KG1 (cell line): ENCODE measurements around the gene PRKRA.
"Not testable (repeated sequence)": the region's sequence is repeated elsewhere in the genome, so short reads cannot be mapped to it uniquely, and the experiment has no call there.

ENCODE experiments used
- DNase-seq: peaks from one replicate; lab custom pipeline; 2025; lab: John Stamatoyannopoulos, UW

The PRKRA gene

DNA sequence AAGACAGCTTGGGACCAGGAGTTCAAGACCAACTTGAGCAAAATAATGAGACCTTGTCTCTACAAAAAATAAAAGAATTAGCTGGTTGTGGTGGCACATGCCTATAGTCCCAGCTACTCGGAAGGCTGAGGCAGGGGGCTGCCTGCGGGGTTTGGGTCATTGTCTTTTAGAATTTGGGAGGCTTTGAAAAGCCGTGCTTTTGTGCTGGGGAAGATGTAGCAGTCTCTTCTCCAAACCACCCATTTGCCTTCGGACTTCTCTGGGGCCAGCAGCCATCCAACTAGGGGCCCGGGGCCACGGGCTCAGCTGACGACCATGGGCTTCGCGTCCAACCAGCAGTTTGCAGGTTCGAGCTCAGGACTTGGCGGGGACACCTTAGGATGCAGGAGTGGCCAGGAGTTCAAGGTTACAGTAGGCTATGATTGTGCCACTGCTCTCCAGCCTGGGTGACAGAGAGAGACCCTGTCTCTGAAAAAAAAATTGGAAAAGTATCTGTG, 6.5 kb upstream of the PRKRA start:
- DNase-seq = no peak

DNA sequence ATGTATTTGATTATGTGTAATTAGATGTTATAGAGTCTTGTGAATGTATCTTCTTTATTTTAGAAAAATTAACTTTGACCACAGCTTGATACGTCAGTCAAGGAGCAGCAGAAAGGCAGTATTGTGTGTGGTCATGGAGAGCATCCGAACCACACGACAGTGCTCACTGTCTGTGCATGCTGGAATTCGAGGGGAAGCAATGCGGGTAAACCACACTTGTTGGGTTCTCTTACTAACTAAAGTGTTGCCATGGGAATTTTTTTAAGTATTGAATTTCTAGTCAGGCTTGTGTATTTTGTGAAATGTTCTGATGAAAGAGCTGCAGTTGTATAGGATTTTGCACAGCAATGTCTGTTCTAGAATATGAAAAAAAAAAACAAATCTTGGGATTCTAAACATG, 5.0 kb upstream of the PRKRA start:
- DNase-seq = no peak

DNA sequence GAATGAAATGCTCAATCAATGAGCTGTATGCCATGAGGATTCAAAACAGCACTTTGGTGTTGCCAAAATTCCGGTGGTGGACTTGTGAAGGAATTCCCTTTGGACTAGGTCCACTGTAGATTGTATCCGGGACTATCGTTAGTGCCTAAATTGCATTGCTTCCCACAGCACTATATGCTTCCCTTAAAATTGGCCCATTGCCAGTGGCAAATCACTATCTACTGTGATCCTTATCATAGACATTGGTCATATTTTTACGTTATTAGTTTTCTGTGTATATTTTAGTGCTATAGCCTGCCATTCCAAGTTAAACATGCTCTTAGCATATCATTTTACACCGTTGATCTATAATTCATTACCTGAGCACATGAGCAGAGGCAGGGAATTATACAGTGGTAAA, 1.9 kb upstream of the PRKRA start:
- no peak for DNase-seq

DNA sequence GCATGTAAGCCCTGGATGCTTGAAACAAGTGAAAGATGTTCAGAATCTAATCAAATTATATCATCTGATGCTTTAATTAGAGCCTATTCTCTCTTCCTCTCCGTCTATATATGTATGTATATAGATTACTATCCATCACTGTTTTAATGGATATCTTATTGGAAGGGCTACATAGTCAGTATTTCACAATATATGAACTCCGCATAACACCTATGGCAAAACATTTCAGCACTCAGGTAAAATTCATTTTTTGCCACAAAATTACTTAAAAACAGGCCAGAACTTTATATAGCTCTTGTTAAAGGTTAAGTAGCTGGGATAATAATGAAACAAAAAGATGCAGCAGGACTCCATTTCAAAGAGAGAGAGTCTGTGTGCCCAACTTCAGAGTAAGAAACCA, 1.4 kb upstream of the PRKRA start:
- no peak for DNase-seq

DNA sequence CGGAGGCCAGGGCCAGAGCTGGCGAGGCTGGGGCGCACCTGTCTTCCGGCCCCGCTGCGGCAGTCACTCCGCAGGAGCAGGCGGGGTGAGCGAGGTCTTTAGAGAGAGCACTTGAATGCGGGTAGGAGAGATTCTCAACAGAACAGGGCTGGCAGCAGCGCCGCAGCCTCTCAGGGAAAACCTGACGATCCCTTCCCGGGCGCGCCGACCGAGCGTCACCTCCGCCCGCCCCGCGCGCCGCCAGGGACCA, 526 bp downstream of the PRKRA start:
- DNase-seq = no peak

DNA sequence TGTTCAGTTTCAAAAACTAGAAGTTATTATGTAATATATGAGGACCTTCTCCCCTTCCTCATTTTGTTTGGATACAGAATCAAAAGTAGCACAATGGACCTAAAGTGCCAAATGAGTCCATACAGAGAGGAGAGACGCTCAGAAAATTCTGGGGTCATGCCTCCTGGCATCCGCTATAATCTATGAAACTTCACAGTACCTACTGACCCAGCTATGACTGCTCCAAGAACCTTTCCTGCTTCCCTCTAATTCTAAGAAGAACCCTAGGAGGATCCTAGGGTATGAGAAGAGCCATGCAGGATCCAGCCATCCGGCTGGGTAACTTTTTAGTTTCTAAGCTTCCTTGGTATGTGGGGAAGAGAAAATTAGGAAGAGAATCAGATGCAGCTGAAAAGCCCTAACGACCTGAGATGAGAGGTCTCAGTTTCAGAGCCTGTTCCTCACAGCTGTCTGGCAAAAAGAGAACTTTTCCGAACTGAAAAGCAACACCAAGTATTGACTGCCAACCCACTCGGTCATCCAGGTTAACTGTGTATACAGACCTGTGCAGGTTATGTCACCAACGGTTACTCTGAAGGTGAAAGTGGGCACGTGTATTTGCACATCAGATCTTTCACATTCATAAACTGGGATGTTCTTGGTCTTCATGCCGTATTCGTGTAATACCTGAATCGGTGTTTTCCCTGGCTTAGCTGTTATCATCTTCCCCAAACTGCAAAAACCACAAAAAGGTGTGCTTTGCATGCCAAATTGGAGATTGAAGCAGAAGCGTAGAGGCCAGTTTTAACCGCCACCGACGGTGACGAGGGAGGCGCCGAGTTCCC, 1.1 kb downstream of the PRKRA start:
- DNase-seq = no peak

DNA sequence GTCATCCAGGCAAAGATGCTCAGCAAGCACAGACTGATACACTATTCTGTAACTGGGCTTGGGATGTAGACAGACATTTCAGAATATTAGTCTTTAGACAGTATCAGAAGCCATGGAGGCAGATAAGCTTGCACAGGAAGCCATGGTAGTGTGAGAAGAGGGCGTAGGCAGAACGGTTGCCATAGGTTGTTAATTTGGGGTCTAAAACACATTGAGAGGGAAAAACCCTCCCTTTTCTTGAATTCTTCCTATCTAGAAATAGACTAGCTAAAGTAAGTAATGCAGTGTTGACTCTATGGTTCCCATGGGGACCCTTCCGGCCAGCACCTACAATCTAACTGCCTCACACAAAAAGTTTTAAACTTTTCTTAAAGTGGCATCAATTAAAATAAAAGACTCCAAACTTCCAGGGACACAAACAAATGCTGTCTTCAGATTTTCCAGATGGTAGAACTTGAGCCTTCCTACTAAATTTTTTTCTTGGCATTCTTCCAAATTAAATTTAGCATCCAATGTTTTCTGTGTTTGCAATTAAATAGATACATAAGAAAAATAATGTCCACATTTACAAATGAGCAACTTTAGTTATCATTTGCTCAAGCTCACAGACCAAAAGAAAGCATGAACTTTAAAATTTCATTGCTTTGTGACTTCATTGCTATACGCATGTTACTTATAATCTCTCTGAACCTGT, 1.9 kb downstream of the PRKRA start:
- no peak for DNase-seq

DNA sequence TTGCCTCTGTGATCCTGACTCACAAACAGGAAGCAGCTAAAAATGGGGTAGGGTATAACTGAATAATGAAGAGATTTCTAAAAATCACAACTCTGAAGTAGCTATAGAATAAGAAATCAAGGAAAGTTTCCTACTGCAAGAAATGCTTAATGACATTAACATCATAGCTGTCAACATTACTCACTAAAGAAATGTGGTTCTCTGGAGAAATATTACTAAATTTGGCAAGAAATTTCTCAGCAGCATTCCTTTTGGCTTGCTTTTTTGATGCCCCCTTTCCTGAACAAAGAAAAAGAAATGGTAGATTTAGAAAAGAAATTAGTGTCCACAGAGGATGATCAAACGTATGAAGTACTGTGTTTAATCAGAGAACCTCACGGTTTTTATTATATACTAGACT, 9.5 kb downstream of the PRKRA start:
- DNase-seq = no peak

DNA sequence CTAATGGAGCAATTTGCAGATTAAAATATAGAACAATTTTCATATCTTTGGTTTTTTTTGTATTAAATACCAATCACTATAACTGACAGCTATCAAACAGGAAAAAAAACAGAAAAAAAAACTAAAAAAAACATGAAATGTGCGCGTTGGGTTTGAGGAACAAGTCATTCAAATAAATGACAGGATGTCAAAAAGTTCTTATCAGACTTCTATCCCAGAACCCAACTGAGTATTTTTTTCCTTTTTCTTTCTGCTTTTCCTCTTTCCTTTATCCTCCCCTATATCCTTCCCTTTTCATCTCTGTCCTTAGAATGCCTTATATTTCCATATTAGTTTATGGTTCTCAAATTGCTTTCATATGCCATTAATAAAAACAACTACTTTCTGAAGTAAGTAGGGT, 14.3 kb downstream of the PRKRA start:
- no peak for DNase-seq

DNA sequence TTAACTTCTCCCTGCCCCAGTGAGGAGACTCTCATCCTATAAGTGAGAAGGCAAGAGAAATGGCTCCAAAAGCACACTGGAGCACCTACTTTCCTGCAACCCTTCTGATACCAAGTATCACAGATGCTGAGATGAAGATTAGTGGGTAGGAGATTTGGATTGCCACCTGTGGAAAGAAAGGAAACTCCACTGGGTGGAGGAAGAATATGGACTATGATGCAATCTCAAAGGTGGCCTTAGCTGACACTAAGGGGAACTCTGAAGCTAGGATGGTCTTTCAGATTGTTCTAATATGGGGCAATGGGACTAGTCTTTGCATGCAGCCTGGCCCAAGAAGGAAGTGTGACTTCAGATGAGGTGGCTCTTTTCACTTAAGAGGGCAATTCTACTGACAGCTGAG, 21.6 kb downstream of the PRKRA start:
- no peak for DNase-seq

DNA sequence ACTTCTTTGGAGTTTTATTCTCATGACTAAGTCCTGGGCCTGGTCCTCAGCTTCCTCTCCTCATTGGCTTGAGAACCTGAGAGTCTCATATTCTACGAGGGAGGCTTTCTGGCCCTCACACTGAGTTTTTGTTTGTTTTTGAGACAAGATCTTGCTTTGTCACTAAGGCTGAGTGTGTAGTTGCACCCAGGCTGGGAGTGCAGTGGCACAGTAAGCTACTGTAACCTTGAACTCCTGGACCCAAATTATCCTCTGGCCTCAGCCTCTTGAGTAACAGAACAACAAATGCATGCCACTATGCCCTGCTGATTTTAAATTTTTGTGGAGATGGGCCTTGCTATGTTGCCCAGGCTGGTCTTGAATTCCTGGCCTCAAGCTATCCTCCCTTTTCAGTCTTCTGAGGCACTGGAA, 22.6 kb downstream of the PRKRA start:
- no peak for DNase-seq

DNA sequence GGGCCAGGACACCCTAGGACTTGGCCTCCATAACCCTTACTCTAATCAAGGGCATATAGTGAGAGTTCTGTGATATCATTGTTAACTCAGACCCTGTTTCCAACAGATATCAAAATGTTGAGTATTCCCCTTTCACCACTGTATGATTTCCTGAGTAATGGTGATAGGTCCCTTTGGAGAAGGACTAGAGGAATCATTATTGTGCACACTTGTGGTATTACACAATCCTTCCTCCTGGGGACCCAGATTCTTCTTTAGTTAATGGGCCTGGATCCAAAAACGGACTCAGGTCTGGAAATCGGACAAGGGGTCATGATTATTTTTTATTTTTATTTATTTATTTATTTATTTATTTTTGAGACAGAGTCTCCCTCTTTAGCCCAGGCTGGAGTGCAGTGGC, 23.5 kb downstream of the PRKRA start:
- no peak for DNase-seq

DNA sequence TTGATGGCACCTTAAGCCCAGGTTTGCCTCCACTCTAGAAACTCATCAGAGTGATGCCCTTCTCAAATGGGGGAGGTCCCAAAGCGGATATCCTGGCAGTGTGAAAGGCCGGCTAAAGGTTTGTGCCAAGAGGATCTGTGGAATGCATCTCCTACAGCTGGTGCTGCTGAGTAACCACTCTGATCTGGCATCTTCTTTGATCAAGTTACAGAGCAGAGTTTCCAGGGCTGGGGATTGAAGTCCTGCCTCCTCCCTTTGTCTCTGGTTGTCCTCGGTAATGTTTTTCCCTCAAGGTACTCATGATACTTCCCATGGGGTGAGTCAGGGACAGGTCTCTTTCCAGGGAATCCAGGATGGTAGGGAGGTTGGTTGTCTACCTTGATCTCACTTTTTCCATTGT, 24.6 kb downstream of the PRKRA start:
- DNase-seq = no peak

DNA sequence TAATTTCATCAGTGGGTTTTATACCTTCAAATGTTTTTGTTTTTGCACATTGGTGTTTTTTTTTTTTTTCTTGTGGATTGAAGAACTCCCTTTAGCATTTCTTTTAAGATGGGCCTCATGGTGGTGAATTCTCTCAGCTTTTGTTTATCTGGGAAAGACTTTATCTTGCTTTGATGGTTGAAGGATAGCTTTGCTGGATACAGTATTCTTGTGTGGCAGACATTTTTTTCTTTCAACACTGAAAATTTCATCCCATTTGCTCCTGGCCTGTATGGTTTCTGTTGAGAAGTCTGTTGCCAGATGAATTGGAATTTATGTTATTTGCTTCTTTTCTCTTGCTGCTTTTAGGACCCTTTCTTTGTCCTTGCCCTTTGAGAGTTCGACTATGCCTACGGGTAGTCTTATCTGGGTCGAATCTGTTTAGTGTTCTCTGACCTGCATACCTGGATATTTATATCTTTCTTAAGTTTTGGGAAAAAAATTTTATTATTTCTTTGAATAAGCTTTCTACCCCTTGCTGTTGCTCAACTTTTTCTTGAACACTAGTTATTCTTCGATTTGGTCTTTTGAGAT, 25.6 kb downstream of the PRKRA start:
- DNase-seq = no peak

DNA sequence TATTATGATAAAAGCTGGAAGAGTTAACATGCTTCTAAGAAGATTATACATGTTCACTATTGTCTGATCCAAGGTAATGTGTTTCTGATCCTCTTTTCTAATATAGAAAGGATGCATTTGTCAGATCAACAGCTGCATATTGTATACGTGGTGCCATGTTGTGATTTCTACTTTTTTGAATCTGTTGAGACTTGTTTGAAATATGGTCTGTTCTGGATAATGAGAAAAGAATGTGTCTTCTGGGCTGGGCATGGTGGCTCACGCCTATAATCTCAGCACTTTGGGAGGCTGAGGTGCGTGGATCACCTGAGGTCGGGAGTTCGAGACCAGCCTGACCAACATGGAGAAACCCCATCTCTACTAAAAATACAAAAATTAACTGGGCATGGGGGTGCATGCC, 27.2 kb downstream of the PRKRA start:
- not testable (repeated sequence) for DNase-seq

DNA sequence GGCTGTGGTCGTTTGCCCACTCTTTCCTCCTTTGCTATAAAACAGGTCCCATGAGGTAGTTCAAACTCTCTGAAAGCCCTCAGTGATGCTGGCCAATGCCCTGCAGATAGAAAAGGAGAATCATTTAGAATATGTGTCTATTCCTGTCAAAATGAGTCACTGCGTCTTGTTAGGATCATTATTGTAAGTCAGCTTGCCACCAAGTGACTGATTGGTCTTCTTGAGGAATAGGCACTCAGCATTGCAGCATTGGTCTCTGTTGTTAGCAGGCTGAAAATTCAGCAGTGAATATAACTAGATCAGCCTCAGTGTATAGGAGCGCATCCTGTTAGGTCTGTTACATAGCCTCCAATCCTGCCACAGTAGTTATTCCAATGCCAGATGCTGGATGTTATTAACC, 28.9 kb downstream of the PRKRA start:
- no peak for DNase-seq

DNA sequence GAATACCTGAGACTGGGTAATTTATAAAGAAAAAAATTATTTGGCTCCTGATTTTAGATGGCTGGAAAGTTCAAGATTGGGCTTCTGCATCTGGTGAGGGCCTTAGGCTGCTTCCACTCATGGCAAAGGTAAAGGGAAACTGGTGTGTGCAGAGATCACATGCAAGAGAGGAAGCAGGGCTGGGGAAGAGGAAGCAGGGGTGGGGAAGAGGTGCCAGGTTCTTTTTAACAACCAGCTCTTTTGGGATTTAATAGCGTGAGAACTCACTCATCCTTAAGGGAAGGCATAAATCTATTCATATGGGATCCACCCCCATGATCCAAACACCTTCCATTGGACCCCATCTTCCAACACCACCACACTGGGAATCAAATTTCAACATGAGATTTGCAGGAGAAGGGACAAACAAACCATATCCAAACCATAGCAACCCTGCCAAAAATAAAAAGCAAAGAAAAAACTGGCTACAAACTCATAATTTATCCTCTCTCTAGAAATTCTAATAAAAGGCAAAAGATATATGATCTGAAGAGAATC, 30.4 kb downstream of the PRKRA start:
- DNase-seq = no peak

DNA sequence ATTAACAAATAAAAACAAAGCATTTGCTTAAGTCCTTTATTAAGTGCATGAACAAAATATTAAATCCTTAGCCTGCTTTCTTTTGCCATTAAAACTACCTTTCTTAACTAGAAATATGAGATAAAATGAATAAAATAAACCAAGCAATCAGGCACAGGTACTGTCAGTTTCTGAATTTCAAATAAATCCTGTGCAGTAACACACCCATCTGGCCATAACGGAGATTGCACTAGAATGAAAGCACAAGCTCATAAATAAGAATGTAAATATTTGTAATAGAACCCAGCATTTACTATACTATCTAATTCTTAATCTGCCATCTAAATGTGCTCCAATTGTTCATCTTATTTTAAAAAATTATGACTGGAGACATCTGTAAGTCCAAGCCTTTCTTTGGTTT, 31.9 kb downstream of the PRKRA start:
- no peak for DNase-seq

DNA sequence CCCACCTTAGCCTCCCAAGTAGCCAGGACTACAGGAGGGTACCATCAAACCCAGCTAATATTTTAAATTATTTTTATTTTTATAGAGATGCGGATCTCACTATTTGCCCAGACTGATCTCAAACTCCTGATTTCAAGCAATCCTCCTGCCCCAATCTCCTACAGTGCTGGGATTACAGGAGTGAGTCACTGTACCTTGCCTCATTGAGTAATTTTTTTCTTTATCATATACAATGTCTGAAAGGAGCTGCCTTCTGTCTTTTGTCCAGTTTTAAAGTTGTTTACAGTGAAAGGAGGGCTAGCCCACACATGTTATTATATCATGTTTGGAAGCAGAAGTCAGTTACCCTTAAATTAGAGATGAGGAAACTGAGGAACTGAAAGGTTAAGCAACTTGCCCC, 32.5 kb downstream of the PRKRA start:
- no peak for DNase-seq

DNA sequence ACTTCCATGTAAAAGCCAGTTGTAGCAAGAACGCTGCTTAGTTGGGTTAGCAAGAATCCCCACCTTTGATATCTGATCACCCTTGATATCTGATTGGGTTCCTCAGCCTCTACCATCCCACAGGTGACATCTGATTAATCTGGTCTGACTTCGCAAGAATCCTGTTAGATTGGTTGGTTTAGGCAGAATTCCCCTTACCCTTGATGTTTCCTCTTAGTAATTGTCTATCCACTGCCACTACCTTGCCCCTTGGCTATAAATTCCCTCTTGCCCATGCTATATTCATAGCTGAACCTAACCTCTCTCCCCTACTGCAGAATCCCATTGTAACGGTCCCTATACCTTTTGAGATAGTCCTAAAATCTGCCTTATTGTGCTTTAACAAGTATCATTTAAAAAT, 33.1 kb downstream of the PRKRA start:
- DNase-seq = no peak

DNA sequence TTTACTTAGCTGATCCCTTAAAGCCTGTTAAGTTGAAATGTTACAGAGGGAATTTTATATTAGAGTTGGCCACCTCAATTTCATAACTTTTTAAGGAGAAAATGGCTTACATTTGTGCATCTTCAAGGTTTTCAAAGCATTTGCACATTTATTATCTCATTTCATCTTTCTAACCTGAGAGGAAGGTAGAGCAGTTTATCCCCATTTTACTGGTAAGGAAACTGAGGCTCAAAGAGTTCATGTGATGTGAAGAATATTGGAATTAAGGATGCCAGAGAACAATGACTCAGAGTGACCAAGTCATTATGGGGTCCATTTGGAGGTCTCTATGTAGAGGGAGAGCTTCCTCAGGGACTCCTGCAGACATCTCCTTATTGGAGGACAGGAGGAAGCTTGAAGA, 35.0 kb downstream of the PRKRA start:
- no peak for DNase-seq

DNA sequence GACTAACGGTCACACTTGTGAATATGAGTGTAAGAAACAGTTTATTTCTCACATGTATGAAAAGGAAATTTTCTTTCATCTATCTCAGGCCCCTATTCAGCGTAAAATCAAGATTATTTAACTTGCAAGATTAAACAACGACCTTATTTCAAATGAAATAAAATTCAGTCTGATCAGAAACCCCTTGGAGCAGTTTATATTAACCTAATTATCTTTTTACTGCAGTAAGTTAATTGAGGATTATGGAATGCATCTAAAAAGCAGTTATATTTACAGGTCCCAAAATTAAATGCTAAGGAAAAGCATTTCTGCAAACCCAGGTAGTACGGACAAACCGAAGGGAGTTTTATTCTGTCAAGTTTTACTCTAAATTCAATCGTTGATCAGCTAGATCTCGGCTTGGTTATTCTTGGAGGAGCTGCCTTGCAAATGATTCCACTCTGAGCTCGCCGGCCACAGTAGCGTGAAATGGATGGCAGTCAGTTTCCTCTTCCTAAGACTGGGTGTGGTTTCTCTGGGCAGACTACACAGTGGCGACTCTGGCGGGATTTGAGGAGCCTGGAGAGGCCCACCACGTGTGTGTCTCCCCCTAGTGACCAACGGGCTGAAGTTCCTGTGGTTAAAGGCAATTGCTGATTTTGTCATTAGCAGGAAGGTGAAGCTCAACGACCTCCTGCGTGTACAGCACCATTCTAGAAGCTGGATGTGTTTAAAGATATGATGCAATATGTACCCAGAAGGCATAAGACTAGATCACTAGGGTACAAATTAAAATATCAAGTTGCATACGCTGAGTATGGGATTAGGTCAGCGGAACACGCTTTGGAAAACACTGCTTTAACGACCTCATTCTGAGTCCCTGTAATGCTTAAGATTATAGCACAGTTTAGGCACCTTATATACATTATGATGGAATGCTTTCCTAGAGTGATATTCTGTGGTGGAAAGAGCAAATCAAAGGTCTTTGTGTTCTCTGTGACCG, 36.4 kb downstream of the PRKRA start:
- peak; percentile 92 for DNase-seq
